GM12878 (cell line): ENCODE measurements around the gene FAM120A. TPM values are rescaled to one million over a fixed set of nuclear protein-coding genes. Genes with fewer than 3 reads are reported as not detected.

ENCODE experiments used
- ATF3 ChIP-seq: IDR thresholded peaks from 2 replicates; pipeline ENCODE4 v1.6.1; 2011; ENCODE audit warnings: low read depth, mild to moderate bottlenecking, low read length, moderate library complexity, borderline replicate concordance; ENCODE audit errors: extremely low read depth
- BCLAF1 ChIP-seq: fragments of 450-650 bp; IDR thresholded peaks from 2 replicates; pipeline ENCODE4 v1.6.1; 2017; ENCODE audit warnings: antibody characterized with exemption, mild to moderate bottlenecking, moderate library complexity
- BMI1 ChIP-seq: fragments of 450-650 bp; IDR thresholded peaks from 2 replicates; pipeline ENCODE4 v1.6.1; 2016; ENCODE audit warnings: mild to moderate bottlenecking, moderate library complexity, borderline replicate concordance
- ETV6 ChIP-seq, 2 experiments: fragments of 450-650 bp in 1 of 2; IDR thresholded peaks in 1 of 2; conservative IDR thresholded peaks in 1 of 2; 2 replicates each; pipeline ENCODE4 v1.6.1; 2014; ENCODE audit warnings: antibody characterized with exemption in 1 of 2, borderline replicate concordance in 1 of 2, low read depth in 1 of 2, mild to moderate bottlenecking in 1 of 2, moderate library complexity in 1 of 2
- PAX5 ChIP-seq: IDR thresholded peaks from 2 replicates; pipeline ENCODE4 v1.6.1; 2011; ENCODE audit warnings: low read depth, low read length, borderline replicate concordance
- PBX3 ChIP-seq: IDR thresholded peaks from 2 replicates; pipeline ENCODE4 v1.6.1; 2011; ENCODE audit warnings: mild to moderate bottlenecking, low read depth, low read length, moderate library complexity; ENCODE audit not compliant: insufficient replicate concordance
- SKIL ChIP-seq: fragments of 450-650 bp; IDR thresholded peaks from 2 replicates; pipeline ENCODE4 v1.6.1; 2017; ENCODE audit warnings: mild to moderate bottlenecking, low read depth, inconsistent platforms; ENCODE audit not compliant: poor library complexity, severe bottlenecking
- TAF1 ChIP-seq: IDR thresholded peaks from 2 replicates; pipeline ENCODE4 v1.6.1; 2011; ENCODE audit warnings: mild to moderate bottlenecking, low read depth, low read length, borderline replicate concordance
- ZBTB11 ChIP-seq: fragments of 450-650 bp; formaldehyde crosslinking; IDR thresholded peaks from 2 replicates; pipeline ENCODE4 v1.5.0; 2022; ENCODE audit warnings: mild to moderate bottlenecking, missing genetic modification characterization
- ZNF592 ChIP-seq: fragments of 450-650 bp; IDR thresholded peaks from 2 replicates; pipeline ENCODE4 v1.6.1; 2017; ENCODE audit warnings: mild to moderate bottlenecking, moderate library complexity
- polyA plus RNA-seq, 11 experiments: library from polyadenylated mRNA; depleted of rRNA in 4 of 11; unstranded in 6 of 11; stranded (reverse) in 5 of 11; fragments of >200 nt; fragmentation: Nextera tagmentation in 4 of 11; fragmentation: Illumina TruSeq in 1 of 11; extraction: Ambion mirVana in 4 of 11; extraction: Trizol in 1 of 11; gene quantifications; 1 replicate in 1 of 11; 2 replicates in 10 of 11; pipeline versions ENCODE4 v1.2.1 to v1.2.3, GENCODE V29; 2011 to 2016; ENCODE audit warnings: inconsistent platforms in 2 of 11, missing spikeins in 2 of 11, low read depth in 1 of 11
- total RNA-seq, 4 experiments: library from RNA; depleted of rRNA in 3 of 4; stranded (reverse); fragments of >200 nt in 3 of 4; fragmentation: Illumina TruSeq in 1 of 4; extraction: Trizol in 1 of 4; gene quantifications; 2 replicates each; pipeline versions ENCODE4 v1.2.1 to v1.2.3, GENCODE V29; 2013 to 2021

Gene FAM120A
- total and polyA plus RNA-seq, 10 of the 15 experiments (the other 5 are each of a cell fraction or from before 2014, with no cell fraction given) = 13.1 to 89.6 (median 52.5) TPM

- TF ChIP-seq TAF1 (0 out of 2 replicates have a peak, but pooled peaks have one; percentile 56), BMI1 (no peak), ZNF592 (no peak), PBX3 (peak; percentile 94), BCLAF1 (no peak), ETV6 (conservative IDR thresholded peaks at IDR 0.05 in 1 of 2, IDR thresholded peaks at IDR 0.05 in 1 of 2; ENCODE audit: borderline replicate concordance in 1 of 2, low read depth in 1 of 2) (no peak), PAX5 (0 out of 2 replicates have a peak, but pooled peaks have one; percentile 8), SKIL (peak; percentile 47), ATF3 (no peak), ZBTB11 (CRISPR knock-in tag) (no peak)
These were observed 1.8 kb downstream of the FAM120A start, which contains the start of gene FAM120AOS (continued) for GRCh38 chr9:93453047-93453914.
